Measurements from ENCODE around the gene USP3. TPM values are rescaled to one million over a fixed set of nuclear protein-coding genes. Genes with fewer than 3 reads are reported as not detected.

Gene USP3
- total and polyA plus RNA-seq, 9 of the 15 experiments (the other 6 are each of a cell fraction or from before 2014, with no cell fraction given), result 17.3 to 54.3 (median 34.8) TPM

DNA sequence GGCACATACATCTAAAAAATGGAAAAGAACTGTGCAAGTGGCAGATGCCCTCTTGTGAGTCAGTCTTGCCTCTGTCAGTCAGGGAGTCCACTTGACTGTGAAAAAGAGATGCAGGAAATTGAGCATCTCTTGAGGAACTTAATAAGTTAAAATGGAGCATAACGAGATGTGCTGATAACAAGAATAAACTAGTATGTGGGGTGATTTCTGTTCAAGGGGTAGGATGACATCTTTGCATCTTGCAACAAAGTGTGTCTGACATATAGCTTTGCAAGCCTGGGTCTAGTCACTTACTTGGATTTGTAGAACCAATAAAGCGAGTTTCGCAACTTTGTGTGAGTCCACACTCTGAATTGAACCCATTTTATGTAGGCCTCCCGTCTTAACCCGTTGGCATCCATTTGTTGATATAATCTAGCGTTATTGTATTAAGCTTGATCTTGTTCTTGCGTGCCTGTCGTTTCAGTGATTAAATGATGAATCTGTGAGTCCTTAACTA is 2.2 kb downstream of the USP3 start (continued):
- TF ChIP-seq, protein P1, sequence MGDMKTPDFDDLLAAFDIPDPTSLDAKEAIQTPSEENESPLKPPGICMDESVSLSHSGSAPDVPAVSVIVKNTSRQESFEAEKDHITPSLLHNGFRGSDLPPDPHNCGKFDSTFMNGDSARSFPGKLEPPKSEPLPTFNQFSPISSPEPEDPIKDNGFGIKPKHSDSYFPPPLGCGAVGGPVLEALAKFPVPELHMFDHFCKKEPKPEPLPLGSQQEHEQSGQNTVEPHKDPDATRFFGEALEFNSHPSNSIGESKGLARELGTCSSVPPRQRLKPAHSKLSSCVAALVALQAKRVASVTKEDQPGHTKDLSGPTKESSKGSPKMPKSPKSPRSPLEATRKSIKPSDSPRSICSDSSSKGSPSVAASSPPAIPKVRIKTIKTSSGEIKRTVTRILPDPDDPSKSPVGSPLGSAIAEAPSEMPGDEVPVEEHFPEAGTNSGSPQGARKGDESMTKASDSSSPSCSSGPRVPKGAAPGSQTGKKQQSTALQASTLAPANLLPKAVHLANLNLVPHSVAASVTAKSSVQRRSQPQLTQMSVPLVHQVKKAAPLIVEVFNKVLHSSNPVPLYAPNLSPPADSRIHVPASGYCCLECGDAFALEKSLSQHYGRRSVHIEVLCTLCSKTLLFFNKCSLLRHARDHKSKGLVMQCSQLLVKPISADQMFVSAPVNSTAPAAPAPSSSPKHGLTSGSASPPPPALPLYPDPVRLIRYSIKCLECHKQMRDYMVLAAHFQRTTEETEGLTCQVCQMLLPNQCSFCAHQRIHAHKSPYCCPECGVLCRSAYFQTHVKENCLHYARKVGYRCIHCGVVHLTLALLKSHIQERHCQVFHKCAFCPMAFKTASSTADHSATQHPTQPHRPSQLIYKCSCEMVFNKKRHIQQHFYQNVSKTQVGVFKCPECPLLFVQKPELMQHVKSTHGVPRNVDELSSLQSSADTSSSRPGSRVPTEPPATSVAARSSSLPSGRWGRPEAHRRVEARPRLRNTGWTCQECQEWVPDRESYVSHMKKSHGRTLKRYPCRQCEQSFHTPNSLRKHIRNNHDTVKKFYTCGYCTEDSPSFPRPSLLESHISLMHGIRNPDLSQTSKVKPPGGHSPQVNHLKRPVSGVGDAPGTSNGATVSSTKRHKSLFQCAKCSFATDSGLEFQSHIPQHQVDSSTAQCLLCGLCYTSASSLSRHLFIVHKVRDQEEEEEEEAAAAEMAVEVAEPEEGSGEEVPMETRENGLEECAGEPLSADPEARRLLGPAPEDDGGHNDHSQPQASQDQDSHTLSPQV (IDR thresholded peaks at IDR 0.05), result 0 out of 2 replicates have a peak, but pooled peaks have one; percentile 29
- TF ChIP-seq FOSL1 (tag; conservative IDR thresholded peaks at IDR 0.05) (no peak), NFE2 (IDR thresholded peaks at IDR 0.05; ENCODE audit: low read depth) (no peak), NFIX (CRISPR knock-in tag; IDR thresholded peaks at IDR 0.05; ENCODE audit: low read depth) (no peak), GATA2 (CRISPR knock-in tag; IDR thresholded peaks at IDR 0.05) (peak; percentile 15; the same call in 1 of the 2 replicates), PYGO2 (tag; IDR thresholded peaks at IDR 0.05) (no peak), HDAC1 (IDR thresholded peaks at IDR 0.05) (no peak), PHB2 (IDR thresholded peaks at IDR 0.05; ENCODE audit: low read depth) (no peak), STAT5A (IDR thresholded peaks at IDR 0.05; ENCODE audit: borderline replicate concordance, low read length) (no peak), HDAC2 (IDR thresholded peaks at IDR 0.05) (no peak), KAT2B (IDR thresholded peaks at IDR 0.05; ENCODE audit: low read depth, low read length) (no peak), CXXC5 (CRISPR knock-in tag; IDR thresholded peaks at IDR 0.05) (no peak), NONO (IDR thresholded peaks at IDR 0.05; ENCODE audit: low read depth in 2 of 2, low read length in 1 of 2) (no peak)
- TF ChIP-seq, protein P2, sequence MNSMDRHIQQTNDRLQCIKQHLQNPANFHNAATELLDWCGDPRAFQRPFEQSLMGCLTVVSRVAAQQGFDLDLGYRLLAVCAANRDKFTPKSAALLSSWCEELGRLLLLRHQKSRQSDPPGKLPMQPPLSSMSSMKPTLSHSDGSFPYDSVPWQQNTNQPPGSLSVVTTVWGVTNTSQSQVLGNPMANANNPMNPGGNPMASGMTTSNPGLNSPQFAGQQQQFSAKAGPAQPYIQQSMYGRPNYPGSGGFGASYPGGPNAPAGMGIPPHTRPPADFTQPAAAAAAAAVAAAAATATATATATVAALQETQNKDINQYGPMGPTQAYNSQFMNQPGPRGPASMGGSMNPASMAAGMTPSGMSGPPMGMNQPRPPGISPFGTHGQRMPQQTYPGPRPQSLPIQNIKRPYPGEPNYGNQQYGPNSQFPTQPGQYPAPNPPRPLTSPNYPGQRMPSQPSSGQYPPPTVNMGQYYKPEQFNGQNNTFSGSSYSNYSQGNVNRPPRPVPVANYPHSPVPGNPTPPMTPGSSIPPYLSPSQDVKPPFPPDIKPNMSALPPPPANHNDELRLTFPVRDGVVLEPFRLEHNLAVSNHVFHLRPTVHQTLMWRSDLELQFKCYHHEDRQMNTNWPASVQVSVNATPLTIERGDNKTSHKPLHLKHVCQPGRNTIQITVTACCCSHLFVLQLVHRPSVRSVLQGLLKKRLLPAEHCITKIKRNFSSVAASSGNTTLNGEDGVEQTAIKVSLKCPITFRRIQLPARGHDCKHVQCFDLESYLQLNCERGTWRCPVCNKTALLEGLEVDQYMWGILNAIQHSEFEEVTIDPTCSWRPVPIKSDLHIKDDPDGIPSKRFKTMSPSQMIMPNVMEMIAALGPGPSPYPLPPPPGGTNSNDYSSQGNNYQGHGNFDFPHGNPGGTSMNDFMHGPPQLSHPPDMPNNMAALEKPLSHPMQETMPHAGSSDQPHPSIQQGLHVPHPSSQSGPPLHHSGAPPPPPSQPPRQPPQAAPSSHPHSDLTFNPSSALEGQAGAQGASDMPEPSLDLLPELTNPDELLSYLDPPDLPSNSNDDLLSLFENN (IDR thresholded peaks at IDR 0.05; ENCODE audit: low read depth in 2 of 2, low read length in 2 of 2), result no peak
- TF ChIP-seq, protein P3, sequence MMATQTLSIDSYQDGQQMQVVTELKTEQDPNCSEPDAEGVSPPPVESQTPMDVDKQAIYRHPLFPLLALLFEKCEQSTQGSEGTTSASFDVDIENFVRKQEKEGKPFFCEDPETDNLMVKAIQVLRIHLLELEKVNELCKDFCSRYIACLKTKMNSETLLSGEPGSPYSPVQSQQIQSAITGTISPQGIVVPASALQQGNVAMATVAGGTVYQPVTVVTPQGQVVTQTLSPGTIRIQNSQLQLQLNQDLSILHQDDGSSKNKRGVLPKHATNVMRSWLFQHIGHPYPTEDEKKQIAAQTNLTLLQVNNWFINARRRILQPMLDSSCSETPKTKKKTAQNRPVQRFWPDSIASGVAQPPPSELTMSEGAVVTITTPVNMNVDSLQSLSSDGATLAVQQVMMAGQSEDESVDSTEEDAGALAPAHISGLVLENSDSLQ (IDR thresholded peaks at IDR 0.05), result peak; percentile 62
- TF ChIP-seq, protein P4, sequence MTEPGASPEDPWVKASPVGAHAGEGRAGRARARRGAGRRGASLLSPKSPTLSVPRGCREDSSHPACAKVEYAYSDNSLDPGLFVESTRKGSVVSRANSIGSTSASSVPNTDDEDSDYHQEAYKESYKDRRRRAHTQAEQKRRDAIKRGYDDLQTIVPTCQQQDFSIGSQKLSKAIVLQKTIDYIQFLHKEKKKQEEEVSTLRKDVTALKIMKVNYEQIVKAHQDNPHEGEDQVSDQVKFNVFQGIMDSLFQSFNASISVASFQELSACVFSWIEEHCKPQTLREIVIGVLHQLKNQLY (CRISPR knock-in tag; conservative IDR thresholded peaks at IDR 0.05), result no peak
- TF ChIP-seq, protein P5, sequence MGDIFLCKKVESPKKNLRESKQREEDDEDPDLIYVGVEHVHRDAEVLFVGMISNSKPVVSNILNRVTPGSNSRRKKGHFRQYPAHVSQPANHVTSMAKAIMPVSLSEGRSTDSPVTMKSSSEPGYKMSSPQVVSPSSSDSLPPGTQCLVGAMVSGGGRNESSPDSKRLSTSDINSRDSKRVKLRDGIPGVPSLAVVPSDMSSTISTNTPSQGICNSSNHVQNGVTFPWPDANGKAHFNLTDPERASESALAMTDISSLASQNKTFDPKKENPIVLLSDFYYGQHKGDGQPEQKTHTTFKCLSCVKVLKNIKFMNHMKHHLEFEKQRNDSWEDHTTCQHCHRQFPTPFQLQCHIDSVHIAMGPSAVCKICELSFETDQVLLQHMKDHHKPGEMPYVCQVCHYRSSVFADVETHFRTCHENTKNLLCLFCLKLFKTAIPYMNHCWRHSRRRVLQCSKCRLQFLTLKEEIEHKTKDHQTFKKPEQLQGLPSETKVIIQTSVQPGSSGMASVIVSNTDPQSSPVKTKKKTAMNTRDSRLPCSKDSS (IDR thresholded peaks at IDR 0.05; ENCODE audit: low read depth, partially characterized antibody), result no peak

Measured in K562 (cell line).